GM18951 (cell line): ENCODE measurements around the gene RAB6D.

Experiments used
- POLR2A ChIP-seq: IDR thresholded peaks from 4 replicates; pipeline ENCODE4 v1.6.1; 2011; ENCODE audit warnings: mild to moderate bottlenecking; ENCODE audit not compliant: insufficient read length, insufficient read depth; ENCODE audit errors: extremely low read depth
- in situ Hi-C: fragments of 300-500 bp; cut with MboI; formaldehyde crosslinking; loops from one replicate; pipeline ENCODE4 v1.12.0; 2022; ENCODE audit warnings: low sequenced_read_pairs, mixed read lengths, inconsistent platforms; ENCODE audit not compliant: unreplicated experiment

RAB6D gene

DNA sequence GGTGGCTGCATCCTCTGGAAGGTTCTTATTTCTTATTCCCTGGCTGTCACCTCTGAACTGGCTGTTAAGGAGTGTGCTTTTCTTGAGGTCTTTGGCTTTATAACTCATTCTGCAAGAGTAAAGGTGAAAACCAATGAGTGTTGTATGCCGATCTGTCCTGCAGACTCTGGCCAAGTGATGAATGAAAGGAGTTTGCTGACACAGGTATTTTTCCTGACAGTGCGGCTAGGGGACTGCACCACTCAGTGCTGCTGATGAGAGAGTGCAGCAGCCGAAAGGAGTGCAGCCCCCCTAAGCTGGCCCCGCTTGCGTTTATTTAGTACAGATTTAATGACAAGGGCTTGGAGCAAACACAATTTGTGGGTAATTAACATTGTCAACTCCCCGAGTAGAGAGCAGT is 41.8 kb downstream of the RAB6D start:
- no peak for TF ChIP-seq POLR2A
- in situ Hi-C loops = loop anchor here (25.0 kb wide), 1 partner anchor 160 kb away; no protein-coding TSS in a partner anchor

DNA sequence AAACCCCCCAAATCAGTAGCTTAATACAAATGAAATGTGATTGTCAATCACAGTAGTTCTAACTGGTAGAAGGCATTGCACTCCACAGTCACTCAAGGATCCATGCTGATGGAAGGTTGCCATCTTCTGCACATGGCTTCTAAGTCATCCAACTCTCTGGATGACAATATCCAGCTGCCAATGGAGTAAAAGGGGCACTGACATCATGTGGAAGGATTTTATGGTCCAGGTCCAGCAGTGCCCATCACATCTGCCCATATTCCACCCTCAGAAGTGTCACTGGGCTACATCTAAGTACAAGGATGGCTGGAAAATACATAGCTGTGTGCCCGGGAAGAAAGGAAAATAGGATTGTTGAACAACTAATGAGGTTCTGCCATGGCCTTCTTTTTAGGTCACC is 42.6 kb downstream of the RAB6D start:
- in situ Hi-C loops = loop anchor here (25.0 kb wide), 1 partner anchor 159 kb away; no protein-coding TSS in a partner anchor

DNA sequence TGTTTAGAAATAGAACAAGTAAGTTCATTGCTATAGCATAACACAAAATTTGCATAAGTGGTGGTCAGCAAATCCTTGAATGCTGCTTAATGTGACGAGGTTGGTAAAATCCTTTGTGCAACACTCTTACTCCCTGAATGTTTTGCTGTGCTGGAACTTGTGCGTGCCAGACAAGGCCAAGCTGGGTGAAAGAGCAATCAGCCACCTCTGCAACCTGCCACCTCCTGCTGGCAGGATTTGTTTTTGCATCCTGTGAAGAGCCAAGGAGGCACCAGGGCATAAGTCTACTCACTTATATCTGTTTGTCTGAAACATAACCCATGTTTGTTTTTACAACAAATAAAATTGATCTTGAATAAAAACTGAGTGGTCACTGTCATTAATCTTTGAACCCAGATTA is 53.0 kb downstream of the RAB6D start:
- in situ Hi-C loops = loop anchor here (25.0 kb wide), 1 partner anchor 149 kb away; no protein-coding TSS in a partner anchor
